ENCODE results near the gene GPR146.

Gene GPR146

DNA sequence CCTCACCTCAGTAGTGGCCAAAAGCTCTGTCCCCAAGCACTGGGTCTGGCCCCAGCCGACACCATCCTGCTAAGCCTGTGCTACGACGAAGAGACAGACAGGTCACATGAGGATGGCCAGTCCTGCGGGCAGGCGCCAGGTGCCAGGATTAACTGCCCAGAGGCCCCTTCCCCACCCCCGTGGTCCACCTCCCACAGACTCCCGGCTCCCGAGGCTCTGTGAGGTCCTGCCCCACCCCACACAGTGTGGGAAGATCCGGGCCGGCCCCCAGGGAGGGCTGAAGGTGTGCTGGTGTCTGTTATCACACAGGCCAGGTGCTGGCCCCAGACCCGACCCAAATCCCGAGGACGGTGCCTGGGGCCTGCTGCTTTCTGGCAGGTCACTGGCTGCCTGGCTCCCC, 34.1 kb upstream of the GPR146 start:
- no peak for DNase-seq (ENCODE audit: extremely low spot score, insufficient read length, low read depth)
- no peak for FAIRE-seq

DNA sequence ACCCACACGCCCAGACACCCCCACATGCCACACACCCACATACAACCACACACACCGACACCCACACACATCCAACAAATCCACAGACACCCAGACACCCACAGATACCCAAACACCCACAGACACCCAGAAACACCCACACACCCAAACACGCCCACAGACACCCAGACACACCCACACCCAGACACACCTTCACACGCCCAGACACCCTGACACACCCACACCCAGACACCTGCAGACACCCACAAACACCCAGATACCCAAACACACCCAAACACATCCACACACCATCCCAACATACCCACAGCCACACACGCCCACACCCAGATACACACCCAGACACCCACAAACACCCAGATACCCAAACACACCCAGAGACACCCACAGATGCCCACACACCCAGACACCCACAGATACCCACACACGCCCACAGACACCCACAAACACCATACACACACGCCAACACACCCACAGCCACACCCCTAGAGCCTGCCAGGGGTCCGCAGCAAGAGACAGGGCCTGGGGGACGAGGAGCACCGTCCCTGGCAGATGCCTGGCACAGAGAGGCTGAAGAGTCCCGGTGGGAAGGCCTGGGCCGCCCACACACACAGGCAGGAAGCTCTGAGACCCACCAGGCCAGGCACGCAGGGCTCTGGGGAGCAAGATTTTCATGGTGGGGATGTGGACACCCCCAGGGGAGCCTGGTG, 32.9 kb upstream of the GPR146 start:
- no peak for FAIRE-seq

DNA sequence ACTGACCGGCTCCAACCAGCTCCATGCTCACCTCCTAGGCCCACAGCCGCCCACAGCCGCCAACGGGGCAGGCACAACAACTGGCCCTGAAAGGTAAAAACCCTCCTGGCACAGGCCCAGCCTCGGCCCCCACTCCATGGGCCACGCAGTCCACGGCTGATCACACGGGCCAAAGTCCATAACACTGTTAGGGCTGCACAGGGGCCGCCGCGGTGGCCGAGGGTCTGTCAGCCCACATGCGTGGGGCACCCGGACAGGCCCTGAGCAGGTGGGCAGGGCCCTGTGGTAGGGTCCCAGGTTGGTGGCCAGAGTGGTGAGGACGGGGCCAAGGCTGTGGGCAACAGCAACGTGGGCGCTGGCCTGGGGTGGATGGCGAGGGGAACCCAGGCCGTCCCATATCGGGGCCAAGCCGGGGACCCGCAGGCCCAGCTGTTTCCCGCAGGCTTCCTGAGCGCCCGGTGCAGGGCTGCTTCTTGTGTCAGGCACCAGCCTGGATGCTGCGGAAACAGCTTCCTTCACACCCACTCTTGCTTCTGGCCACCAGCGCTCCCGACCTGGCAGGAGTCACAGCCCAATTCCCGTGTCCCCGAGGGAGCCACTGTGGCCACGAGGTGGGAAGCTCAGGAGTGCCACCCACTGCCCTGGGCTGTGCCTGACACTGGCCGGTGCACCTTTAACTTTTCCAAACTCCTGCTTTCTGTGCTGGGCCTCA, 32.2 kb upstream of the GPR146 start:
- FAIRE-seq (no peak), DNase-seq (ENCODE audit: extremely low spot score, insufficient read length, low read depth) (no peak)

More for the DNA sequence above, 32.9 kb upstream of the GPR146 start:
- DNase-seq (ENCODE audit: extremely low spot score, insufficient read length, low read depth) = no peak

DNA sequence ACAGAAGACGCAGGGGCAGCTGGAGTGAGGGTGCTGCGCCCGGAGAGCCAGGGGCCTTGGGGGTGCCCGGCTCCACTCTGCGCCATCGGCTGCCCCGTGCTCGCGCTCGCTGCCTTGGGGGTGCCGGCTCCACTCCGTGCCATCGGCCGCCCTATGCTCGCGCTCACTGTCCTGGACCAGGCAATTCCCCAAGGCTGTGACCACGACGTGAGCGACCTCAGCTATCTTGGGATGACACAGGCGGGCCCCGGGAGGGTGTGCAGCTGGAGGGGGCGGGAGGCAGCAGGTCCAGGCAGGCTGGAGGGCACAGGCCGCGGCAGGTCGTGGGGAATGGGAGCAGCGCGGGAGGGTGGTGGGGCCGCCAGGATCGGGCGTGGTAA, 31.6 kb upstream of the GPR146 start:
- DNase-seq (ENCODE audit: extremely low spot score, insufficient read length, low read depth) (no peak), FAIRE-seq (no peak)

DNA sequence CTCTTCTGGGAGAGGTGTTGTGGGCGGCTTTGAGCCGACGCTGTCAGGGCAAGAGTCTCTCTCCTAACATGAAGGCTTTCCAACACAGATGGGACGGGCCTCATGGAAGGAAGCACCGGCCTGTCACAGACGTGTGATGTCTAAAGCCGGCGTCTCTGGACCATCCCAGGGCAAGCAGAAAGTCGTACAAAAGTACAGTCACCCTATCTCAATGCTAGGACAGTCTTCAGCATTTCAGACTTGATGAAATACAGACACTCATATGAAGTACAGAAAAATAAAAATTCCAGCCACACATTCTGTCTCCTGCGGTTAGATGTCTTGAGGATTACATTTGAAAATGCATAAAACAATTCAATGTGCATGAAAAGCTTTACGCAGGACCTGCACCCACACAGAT, 30.8 kb upstream of the GPR146 start:
- DNase-seq (ENCODE audit: extremely low spot score, insufficient read length, low read depth) (no peak), FAIRE-seq (no peak)

DNA sequence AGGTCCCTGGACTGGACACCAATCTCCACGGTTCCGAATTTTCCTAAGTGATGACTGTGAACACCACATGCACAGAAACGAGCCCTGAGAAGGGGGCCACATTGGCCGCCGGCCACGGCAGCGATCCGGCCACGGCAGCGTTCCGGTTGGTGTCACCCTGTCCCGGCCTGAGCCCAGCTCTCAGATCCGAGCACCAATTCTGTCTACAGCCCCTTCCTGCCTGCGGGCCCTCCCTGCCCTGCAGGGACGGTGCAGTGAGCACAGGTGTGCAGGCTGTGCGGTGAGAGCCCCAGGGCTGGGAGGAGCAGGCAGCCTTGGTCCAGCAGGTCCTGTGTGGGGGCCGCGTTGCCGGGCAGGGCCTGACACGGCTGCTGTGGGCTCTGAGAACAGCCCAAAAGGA, 29.7 kb upstream of the GPR146 start:
- DNase-seq (ENCODE audit: extremely low spot score, insufficient read length, low read depth) (no peak), FAIRE-seq (no peak)

DNA sequence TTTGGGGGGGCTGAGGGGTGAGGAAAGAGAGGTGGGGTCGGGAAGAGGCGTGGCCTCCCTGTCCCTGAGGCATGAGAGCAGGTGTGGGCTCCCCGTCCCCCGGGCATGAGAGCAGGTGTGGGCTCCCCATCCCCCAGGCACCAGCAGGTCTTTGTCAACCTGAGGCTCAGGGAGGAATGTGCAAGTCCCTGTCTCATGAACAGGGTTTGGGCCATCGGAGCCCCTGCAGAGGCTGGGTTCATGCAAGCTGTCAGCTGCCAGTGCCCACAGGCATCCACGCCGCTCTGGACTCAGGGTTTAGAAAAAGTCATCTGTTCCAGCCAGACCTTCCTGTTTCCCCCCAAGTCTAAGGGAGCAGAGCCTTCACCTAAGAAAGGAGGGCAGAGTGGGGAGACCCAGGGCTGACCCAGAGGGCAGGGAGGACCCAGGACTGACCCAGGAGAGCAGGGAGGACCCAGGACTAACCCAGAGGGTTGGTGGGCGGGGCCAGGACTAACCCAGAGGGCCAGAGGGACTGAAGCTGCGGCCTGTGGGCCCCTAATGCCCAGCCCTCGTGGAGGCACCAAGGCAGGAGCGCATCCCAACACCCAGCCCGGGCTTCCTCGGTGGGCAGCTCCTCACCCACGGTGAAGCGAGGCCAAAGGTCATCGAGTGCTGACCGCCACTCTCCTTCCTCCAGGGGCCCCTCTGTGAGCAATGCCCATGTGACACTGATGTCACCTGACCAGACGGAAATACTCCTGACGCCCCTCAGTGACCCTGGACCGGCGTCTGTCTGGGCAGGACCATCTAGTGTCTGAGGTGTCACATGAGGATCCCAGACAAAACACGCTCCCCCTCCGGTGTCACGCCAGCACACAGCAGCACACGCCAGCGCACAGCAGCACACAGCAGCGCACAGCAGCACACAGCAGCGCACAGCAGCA, 28.9 kb upstream of the GPR146 start:
- FAIRE-seq (no peak), DNase-seq (ENCODE audit: extremely low spot score, insufficient read length, low read depth) (no peak)

DNA sequence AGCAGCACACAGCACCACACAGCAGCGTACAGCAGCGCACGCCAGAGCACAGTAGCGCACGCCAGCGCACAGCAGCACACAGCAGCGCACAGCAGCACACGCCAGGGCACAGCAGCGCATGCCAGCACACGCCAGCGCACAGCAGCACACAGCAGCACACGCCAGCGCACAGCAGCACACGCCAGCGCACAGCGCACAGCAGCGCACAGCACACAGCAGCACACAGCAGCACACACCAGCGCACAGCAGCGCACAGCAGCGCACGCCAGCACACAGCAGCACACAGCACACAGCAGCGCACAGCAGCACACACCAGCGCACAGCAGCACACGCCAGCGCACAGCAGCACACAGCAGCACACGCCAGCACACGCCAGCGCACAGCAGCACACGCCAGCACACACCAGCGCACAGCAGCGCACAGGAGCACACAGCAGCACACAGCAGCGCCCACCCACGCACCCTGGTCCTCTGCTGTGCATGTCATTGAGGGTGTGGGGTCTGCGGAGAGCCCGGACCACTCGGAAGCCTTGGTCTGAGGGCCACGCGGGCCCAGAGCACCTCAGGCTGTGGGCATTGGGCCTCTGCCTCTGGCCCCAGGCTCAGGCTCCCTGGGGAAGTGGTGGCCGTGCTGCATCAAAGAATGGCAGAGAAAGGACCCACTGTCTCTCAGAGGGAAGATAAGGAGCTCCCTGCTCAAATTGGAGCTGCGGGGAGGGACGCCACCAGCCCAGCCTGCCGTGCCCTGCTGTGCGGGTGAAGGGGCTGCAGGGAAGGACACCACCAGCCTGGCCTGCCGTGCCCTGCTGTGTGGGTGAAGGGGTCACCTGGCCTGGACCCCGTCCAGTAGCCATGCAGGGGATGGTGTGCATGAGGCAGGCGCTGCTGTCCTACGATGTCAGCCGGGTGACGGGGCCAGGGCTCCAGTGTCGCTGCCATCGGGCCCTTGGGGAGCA, 27.5 kb upstream of the GPR146 start:
- FAIRE-seq = no peak

DNA sequence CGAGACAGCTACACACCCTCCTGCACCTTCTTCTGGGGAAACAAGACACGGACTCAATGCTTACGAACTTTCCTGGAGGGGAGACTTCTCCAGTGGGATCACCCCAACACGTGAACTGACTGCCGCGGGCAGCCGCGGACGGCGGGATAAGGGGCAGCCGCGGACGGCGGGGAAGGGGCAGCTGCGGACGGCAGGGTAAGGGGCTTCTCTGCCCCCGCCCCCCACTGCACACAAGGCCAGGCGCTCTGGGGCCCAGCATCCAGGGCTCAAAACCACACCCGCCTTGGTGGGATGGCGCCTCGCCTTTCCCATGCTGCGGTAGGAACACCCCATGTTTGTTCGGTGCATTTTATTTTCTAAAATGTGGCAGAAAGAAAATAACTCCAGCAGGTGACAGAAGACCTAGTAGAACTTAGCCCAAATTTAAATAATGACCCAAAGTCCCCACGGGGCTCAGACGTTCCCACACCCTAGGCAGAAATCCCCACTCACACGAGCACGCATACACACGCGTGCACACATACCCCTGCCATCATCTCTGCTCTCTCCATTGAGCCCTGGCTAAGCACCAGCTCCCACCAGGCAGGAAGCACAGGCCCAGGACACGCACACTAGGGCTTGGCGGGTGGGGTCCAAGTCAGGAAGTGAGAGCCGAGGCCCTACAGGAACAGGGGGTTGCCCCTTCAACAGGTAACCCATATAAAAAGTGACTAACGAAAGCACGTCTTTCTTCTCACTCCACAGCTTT, 26.6 kb upstream of the GPR146 start:
- no peak for FAIRE-seq
- DNase-seq (ENCODE audit: extremely low spot score, insufficient read length, low read depth) = no peak

More for the DNA sequence above, 27.5 kb upstream of the GPR146 start:
- DNase-seq (ENCODE audit: extremely low spot score, insufficient read length, low read depth) = no peak

DNA sequence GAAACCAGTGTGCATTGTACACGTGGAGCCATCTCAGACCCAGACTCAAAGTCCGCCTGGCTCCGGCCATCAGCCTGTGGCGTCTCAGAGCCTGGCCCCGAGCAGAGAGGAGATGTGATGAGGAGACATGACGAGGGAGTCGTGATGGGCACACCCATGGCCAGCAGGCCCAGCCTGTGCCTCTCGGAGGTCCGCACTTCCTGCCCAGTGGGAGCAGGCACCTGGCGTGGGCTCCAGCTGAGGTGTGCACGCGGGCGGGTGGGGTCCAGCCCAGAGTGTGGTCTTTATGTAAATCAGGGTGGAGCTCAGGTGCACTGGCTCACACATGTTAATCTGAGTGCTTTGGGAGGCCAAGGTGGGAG, 26.0 kb upstream of the GPR146 start:
- FAIRE-seq = no peak

DNA sequence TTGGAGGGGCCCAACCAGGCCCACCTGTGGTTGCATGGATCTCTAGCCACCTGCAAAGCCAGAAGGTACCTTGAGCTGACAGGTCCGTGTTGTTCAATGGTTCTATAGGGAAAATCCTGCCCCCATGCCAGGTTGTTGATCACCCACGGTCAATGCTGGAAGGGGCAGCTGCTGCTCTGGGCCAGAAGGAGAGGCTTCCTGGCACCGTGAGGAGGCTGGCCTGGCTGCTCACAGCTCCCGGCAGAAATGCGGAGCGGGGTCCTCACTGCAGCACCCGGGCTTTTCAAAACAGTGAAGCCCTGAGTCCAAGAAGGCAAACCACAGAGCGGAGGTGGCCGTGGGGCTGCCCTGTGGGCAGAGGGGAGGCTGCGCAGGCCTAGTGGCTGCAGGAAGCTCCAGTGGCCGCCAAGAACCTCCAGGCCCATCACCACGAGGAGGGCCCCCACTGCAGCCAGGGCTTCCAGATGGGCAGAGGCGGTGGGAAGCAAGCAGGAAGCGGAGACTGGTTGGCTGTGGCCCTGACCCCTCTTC, 25.0 kb upstream of the GPR146 start:
- no peak for FAIRE-seq
- DNase-seq (ENCODE audit: extremely low spot score, insufficient read length, low read depth) = no peak

More for the DNA sequence above, 26.0 kb upstream of the GPR146 start:
- no peak for DNase-seq (ENCODE audit: extremely low spot score, insufficient read length, low read depth)

DNA sequence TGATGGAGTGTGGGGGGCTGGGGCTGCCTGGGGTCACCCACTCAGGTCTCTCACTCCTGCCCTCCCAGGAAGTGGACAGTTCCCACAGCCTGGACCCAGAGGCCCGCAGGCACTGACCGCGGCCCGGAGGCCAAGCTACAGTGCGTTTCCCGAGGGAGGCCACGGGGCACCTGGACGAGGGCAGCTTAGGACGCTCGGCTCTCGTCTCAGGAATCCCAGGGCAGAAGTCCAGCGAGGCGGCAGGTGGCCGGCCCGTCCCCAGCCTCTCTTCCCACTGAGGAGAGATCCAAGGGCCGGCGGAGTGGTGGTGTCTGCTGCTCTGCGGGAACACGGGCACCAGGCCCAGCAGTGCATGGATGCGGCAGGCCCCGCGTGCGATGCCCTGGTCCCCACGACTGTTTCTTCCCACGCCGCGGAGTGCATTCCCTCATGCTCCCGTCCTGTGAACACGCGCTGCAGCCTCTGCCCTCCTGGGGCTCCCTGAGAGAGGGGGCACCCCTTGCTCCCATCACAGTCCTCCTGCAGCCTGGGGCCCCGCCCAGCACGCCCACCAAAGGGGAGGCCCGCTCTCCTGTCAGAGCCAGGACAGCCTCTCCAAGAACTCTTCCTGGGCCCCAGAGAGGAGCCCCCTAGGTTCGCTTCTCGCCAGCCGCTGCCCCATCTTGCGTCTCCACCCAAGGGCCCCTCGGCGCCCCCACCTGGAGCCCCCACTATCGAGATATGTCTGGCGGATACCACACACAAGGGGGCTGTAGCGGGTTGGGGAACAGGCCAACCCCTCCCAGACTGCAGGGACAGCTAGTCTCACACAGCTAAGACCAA, 24.3 kb upstream of the GPR146 start:
- FAIRE-seq (no peak), DNase-seq (ENCODE audit: extremely low spot score, insufficient read length, low read depth) (no peak)

DNA sequence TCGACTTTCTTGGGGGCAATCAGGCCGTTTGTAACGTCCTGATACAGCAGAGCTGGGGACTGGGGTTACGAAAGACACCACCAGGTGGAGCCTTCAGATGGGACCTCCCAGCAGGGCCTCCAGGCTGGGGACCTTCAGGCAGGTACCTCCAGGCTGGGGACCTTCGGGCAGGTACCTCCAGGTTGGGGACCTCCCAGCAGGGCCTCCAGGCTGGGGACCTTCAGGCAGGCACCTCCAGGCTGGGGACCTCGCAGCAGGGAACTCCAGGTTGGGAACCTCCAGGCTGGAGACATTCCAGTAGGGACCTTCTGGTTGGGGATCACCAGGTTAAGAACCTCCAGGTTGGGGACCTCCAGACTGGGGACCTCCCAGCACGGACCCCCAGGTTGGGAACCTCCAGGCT, 23.5 kb upstream of the GPR146 start:
- no peak for DNase-seq (ENCODE audit: extremely low spot score, insufficient read length, low read depth)
- no peak for FAIRE-seq

DNA sequence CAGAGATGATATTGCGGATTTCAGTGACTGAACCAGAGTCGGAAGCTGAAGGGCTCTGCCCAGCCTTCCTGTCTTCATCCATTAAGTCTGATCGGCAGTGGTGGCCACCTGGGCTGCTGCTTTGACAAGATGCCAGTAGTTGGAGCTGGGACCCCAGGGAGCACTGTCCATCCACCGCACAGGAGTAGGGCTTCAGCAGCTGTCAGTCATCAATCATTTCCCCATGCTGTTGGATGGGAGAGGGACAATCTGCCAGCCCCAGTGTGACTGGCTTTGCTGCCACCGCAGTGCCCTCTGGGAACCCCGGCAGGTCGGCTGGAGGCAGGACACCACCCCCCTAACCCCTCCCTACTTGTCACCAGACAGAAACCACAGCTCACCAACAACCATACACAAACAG, 23.0 kb upstream of the GPR146 start:
- DNase-seq (ENCODE audit: extremely low spot score, insufficient read length, low read depth) (no peak), FAIRE-seq (no peak)

DNA sequence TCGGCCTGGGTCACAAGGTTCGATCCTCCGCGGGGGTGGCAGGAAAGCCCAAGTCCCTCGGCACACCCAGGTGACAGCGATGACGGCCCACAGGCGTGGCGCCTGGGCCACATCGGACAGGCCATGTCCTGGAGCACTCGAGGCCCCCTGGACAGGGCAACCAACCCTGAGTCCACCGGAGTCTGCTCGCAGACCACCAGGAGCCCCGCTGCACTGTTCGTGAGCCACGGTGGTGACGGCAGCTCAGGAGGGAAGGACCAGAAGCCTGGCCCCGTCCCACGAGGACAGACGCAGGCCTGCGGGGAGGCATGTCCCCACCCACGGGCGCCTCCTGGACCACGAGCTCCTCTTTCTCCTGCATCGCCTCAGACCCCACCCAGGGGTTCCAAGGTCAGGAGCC, 22.4 kb upstream of the GPR146 start:
- FAIRE-seq (no peak), DNase-seq (ENCODE audit: extremely low spot score, insufficient read length, low read depth) (no peak)

DNA sequence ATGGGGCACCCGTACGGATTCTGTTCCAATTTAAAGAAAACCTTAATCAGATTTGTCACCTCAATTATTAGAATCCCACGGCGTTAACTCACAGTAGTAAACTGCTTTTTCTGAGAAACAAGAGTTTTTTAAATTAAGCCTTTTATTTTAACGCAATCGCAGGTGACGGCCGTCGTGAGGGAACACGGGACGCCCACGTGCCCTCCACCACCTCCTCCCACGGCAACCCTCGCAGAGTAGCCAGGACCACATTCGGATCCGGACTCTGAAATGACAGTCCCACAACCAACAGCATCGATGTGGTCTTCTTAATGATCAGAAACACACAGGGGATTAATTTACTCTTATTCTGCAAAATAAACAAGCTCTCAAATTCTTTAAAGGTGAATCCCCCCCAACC, 22.0 kb upstream of the GPR146 start:
- FAIRE-seq = no peak
- no peak for DNase-seq (ENCODE audit: extremely low spot score, insufficient read length, low read depth)

DNA sequence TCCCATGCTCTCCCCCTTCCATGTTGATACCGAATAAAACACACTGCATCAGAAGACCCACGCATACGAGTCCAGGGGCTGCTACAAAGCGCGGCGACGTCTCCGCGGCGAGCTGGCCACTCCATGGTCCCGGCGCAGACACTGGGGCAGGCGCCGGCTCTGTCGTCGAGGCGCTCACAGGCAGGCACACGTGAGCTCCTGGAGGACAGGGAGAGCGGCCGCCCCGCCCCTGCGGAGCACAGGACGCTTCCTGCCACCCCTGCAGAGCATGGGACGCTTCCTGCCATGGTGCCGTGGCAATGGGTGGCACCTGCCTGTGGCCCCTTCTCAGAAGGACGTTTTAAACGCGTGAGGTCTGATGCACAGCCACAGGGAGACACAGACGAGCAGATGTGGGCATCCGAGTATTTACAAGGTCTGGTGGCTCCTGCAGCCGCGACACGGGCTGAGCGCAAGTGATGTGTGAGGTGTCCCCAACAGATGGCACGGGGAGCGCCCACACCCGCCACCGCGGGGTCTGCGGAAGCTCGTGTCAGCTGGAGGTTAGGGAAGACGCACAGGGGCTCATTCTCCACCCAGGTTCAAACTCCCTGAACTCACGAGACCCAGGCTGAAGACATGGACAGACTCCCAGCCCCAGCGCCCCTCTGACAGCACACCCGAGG, 21.4 kb upstream of the GPR146 start:
- FAIRE-seq = peak; percentile 67

More for the DNA sequence above, 21.4 kb upstream of the GPR146 start:
- peak; percentile 32 for DNase-seq (ENCODE audit: extremely low spot score, insufficient read length, low read depth)
